HCT116 (cell line): ENCODE data around the gene LIM2. TPM values are rescaled to one million over a fixed set of nuclear protein-coding genes. Genes with fewer than 3 reads are reported as not detected.

Experiments used
- ATAC-seq: fragments of 200-7000 bp; cut with Tn5 transposase; 2 replicates; pipeline ENCODE4 v1.9.1; 2020; ENCODE audit warnings: mild to moderate bottlenecking, moderate library complexity
- BruUV-seq: library from RNA; stranded (reverse); fragments of 400-500 nt; replicated peaks from 2 replicates; lab custom pipeline; 2021; lab: Mats Ljungman, UMichigan
- CTCF ChIA-PET: fragments of 300-600 bp; sonication (Branson Sonifier 250); formaldehyde crosslinking; loops from one replicate; lab custom pipeline; 2021; ENCODE audit warnings: antibody characterized with exemption; lab: Charles Lee
- POLR2A ChIA-PET: fragments of 300-600, 350-600 bp; sonication (Branson Sonifier 250); formaldehyde crosslinking; loops from one replicate; lab custom pipeline; 2021; ENCODE audit warnings: antibody characterized with exemption; lab: Charles Lee
- RAD21 ChIA-PET, 2 experiments: fragments of 300-600 bp; sonication (Branson Sonifier 250); formaldehyde crosslinking; loops; one replicate each; lab custom pipeline; 2023; ENCODE audit warnings: low total read pairs in 2 of 2; ENCODE audit not compliant: uncharacterized antibody in 2 of 2, unreplicated experiment in 2 of 2, low non-redundant PET in 1 of 2; lab: Charles Lee
- DNase-seq: peaks from one replicate; pipeline ENCODE4 v3.0.0-alpha.2; 2010; ENCODE audit warnings: low read depth, low spot score
- H2AFZ ChIP-seq: fragments of 200-600 bp; shearing (Covaris generic), sonication (generic); 2 replicates; pipeline ENCODE4 v1.6.1; 2017; ENCODE audit warnings: low read depth, mixed run types, mixed read lengths, antibody characterized with exemption, low read length; ENCODE audit not compliant: poor library complexity, severe bottlenecking
- H3K27ac ChIP-seq: 2 replicates; pipeline ENCODE4 v1.5.1; 2012; ENCODE audit warnings: low read depth, low read length
- H3K27me3 ChIP-seq: fragments of 200-600 bp; sonication (generic); 2 replicates; pipeline ENCODE4 v1.6.1; 2016; ENCODE audit warnings: mixed run types, low read length, mixed read lengths; ENCODE audit not compliant: insufficient read depth
- H3K36me3 ChIP-seq, 2 experiments: fragments of 200-500 bp in 1 of 2; fragments of 200-600 bp in 1 of 2; sonication (Bioruptor generic) in 1 of 2; sonication (generic) in 1 of 2; 2 replicates each; pipeline versions ENCODE4 v1.5.1 to v1.6.1; 2014 to 2016; ENCODE audit warnings: low read length in 2 of 2, inconsistent platforms in 1 of 2, mixed read lengths in 1 of 2, mixed run types in 1 of 2; ENCODE audit not compliant: insufficient read depth in 2 of 2, control insufficient read depth in 1 of 2
- H3K4me1 ChIP-seq, 2 experiments: fragments of 200-600 bp in 1 of 2; sonication (generic) in 1 of 2; 2 replicates each; pipeline versions ENCODE4 v1.5.1 to v1.6.1; 2012 to 2017; ENCODE audit warnings: low read length in 2 of 2, inconsistent platforms in 1 of 2, mild to moderate bottlenecking in 1 of 2, mixed read lengths in 1 of 2, mixed run types in 1 of 2, moderate library complexity in 1 of 2; ENCODE audit not compliant: insufficient read depth in 2 of 2, control insufficient read depth in 1 of 2
- H3K4me2 ChIP-seq: fragments of 200-600 bp; sonication (generic); 2 replicates; pipeline ENCODE4 v1.6.1; 2017; ENCODE audit warnings: mixed run types, low read length, mixed read lengths
- H3K4me3 ChIP-seq, 2 experiments: fragments of 200-600 bp in 1 of 2; sonication (generic) in 1 of 2; replicated peaks in 1 of 2; 2 replicates each; pipeline ENCODE4 v1.5.1; 2011 to 2016; ENCODE audit warnings: low read length in 2 of 2, control low read depth in 1 of 2, low read depth in 1 of 2, mild to moderate bottlenecking in 1 of 2, mixed read lengths in 1 of 2, mixed run types in 1 of 2
- H3K79me2 ChIP-seq: fragments of 200-600 bp; sonication (generic); 2 replicates; pipeline ENCODE4 v1.6.1; 2017; ENCODE audit warnings: mild to moderate bottlenecking, mixed run types, low read length, moderate library complexity, mixed read lengths; ENCODE audit not compliant: insufficient read depth
- H3K9ac ChIP-seq: fragments of 200-600 bp; sonication (generic); 2 replicates; pipeline ENCODE4 v1.6.1; 2016; ENCODE audit warnings: low read length, mixed read lengths
- H3K9me2 ChIP-seq: fragments of 200-600 bp; sonication (generic), shearing (Covaris generic); 2 replicates; pipeline ENCODE4 v1.6.1; 2017; ENCODE audit warnings: mixed run types, mild to moderate bottlenecking, moderate library complexity; ENCODE audit not compliant: insufficient read depth
- H3K9me3 ChIP-seq, 2 experiments: fragments of 200-500 bp in 1 of 2; fragments of 200-600 bp in 1 of 2; sonication (Bioruptor generic) in 1 of 2; sonication (generic) in 1 of 2; 2 replicates each; pipeline ENCODE4 v1.6.1; 2014 to 2017; ENCODE audit warnings: low read length in 2 of 2, mixed read lengths in 2 of 2, inconsistent platforms in 1 of 2, low read depth in 1 of 2, mild to moderate bottlenecking in 1 of 2, mixed run types in 1 of 2, moderate library complexity in 1 of 2; ENCODE audit not compliant: control insufficient read depth in 1 of 2, insufficient read depth in 1 of 2
- H4K20me1 ChIP-seq: fragments of 200-600 bp; sonication (generic), shearing (Covaris generic); 2 replicates; pipeline ENCODE4 v1.6.1; 2017; ENCODE audit warnings: mixed run types, mild to moderate bottlenecking, moderate library complexity; ENCODE audit not compliant: insufficient read depth
- ATF3 ChIP-seq: IDR thresholded peaks from 2 replicates; pipeline ENCODE4 v1.6.1; 2012
- CTCF ChIP-seq, 3 experiments: fragments of 200-600 bp in 1 of 3; sonication (generic) in 1 of 3; IDR thresholded peaks in 2 of 3; conservative IDR thresholded peaks in 1 of 3; 2 replicates each; pipeline ENCODE4 v1.5.1; 2012 to 2017; ENCODE audit warnings: low read depth in 2 of 3, low read length in 2 of 3, antibody characterized with exemption in 1 of 3, borderline replicate concordance in 1 of 3, control low read depth in 1 of 3, mild to moderate bottlenecking in 1 of 3, mixed read lengths in 1 of 3, mixed run types in 1 of 3, moderate library complexity in 1 of 3; ENCODE audit not compliant: insufficient read depth in 1 of 3
- EGR1 ChIP-seq: IDR thresholded peaks from 2 replicates; pipeline ENCODE4 v1.6.1; 2012; ENCODE audit warnings: low read depth
- ELF1 ChIP-seq: IDR thresholded peaks from 2 replicates; pipeline ENCODE4 v1.6.1; 2012; ENCODE audit warnings: low read depth, borderline replicate concordance
- EZH2phosphoT487 ChIP-seq: fragments of 200-600 bp; IDR thresholded peaks from 2 replicates; pipeline ENCODE4 v1.6.1; 2018; ENCODE audit warnings: antibody characterized with exemption, borderline replicate concordance
- JUND ChIP-seq: IDR thresholded peaks from 2 replicates; pipeline ENCODE4 v1.6.1; 2012
- POLR2AphosphoS5 ChIP-seq: IDR thresholded peaks from 2 replicates; pipeline ENCODE4 v1.6.1; 2011; ENCODE audit warnings: mild to moderate bottlenecking, low read depth, low read length, moderate library complexity
- SP1 ChIP-seq: IDR thresholded peaks from 2 replicates; pipeline ENCODE4 v1.6.1; 2012; ENCODE audit warnings: low read depth
- ZFX ChIP-seq: fragments of 450-650 bp; IDR thresholded peaks from 2 replicates; pipeline ENCODE4 v1.6.1; 2017
- ZNF274 ChIP-seq: fragments of 200-500 bp; sonication (Bioruptor generic); IDR thresholded peaks from 2 replicates; pipeline ENCODE4 v1.6.1; 2014; ENCODE audit warnings: mild to moderate bottlenecking, low read depth, low read length, inconsistent platforms
- intact Hi-C: fragments of 100-400 bp; cut with micrococcal nuclease; formaldehyde crosslinking; loops from 2 replicates; pipeline ENCODE4 v1.10.0; 2022
- total RNA-seq: library from RNA; stranded (reverse); gene quantifications from one replicate; pipeline ENCODE4 v1.2.1, GENCODE V29; 2021; ENCODE audit not compliant: unreplicated experiment

The LIM2 gene
- total RNA-seq, 1 experiment from 2014 or later, result not detected

GRCh38 chr19:51392701-51393100 is 4.9 kb upstream of the LIM2 start:
- ATAC-seq (no peak), DNase-seq (no peak)
- H3K36me3 ChIP-seq, result no peaks in the 10 kb centered on the region
- RAD21 ChIA-PET, result no interaction called here
- H3K27me3 ChIP-seq, result no peaks in the 10 kb centered on the region
- no peak overlapping the region for H3K4me2 ChIP-seq
- intact Hi-C loops, result no loop called here
- no peak overlapping the region for H3K27ac ChIP-seq
- peaks cover 4% of the 10 kb centered on the region; the same call in 1 of the 2 replicates for H3K79me2 ChIP-seq
- H3K4me3 ChIP-seq, result no peak overlapping the region
- H3K9ac ChIP-seq, result no peak overlapping the region
- CTCF ChIA-PET, result no interaction called here
- H3K4me1 ChIP-seq, result peaks cover 6 to 25% of the 10 kb centered on the region in 2 experiments; a peak in 3 of 4 replicates
- POLR2A ChIA-PET, result no interaction called here
- H4K20me1 ChIP-seq, result no peaks in the 10 kb centered on the region
- BruUV-seq, result no TSS peak
- H2AFZ ChIP-seq, result no peak overlapping the region
- TF ChIP-seq ZFX (no peak), JUND (no peak), CTCF (IDR thresholded peaks at IDR 0.05 in 2 of 3, conservative IDR thresholded peaks at IDR 0.05 in 1 of 3; ENCODE audit: borderline replicate concordance in 1 of 3, insufficient read depth in 1 of 3, low read depth in 2 of 3, low read length in 2 of 3) (no peak), EZH2phosphoT487 (no peak), POLR2AphosphoS5 (no peak), EGR1 (no peak), SP1 (no peak), ATF3 (no peak), ZNF274 (no peak), ELF1 (no peak)
- H3K9me2 ChIP-seq, result no peaks in the 10 kb centered on the region
- no peaks in the 10 kb centered on the region for H3K9me3 ChIP-seq
